ENCODE results near the gene SHANK1. TPM values are rescaled to one million over a fixed set of nuclear protein-coding genes. Genes with fewer than 3 reads are reported as not detected.
A peak's percentile ranks its signal among the peaks of the same experiment; 100 is the strongest.

The SHANK1 gene
- total and polyA plus RNA-seq, 2 of the 13 experiments (the other 11 are each of a cell fraction or from before 2014, with no cell fraction given), result not detected

DNA sequence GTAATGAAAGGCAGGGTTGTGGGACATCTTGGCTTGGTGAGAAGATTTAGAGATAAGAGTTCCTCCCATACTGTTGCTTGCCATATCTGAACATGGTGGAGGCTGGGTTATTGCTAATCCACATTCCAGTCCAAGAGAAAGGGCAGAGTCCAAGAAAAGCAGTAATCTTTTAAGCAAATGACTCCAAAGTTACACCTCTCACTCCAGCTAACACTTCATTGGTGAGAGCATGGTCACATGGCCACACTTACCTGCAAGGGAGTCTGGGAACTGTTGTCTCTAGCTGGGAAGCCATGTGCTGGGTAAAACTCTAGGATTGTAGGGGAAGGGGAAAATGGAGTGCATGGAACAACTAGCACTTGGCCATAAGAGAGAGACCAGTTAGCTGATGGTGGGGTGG lies 64.7 kb downstream of the SHANK1 start (continued):
- TF ChIP-seq CSRNP2 (CRISPR knock-in tag; conservative IDR thresholded peaks at IDR 0.05; ENCODE audit: low read depth) (no peak), PAX8 (CRISPR knock-in tag; IDR thresholded peaks at IDR 0.05; ENCODE audit: borderline replicate concordance) (no peak)

DNA sequence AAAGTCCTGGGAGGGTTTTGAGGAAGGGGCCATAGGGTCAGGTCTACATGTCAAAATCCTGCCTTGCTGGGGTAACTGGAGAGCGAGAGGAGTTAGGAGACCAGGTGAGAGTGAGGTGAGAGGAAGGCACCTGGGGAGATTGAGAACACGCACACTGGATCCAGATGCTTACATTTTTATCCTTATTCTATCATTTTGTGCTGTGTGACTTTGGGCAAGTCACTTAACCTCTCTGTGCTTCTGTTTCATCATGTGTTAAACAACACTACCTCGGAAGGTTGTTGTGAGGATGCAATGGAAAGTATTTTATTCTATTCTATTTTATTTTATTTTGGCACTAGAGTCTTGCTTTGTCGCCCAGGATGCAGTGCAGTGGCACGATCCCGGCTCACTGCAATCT lies 66.9 kb downstream of the SHANK1 start:
- in situ Hi-C loops (cut with HindIII; ENCODE audit: extremely low pct_ligation_motif_present, low pct_unique_long_range_greater_than_20kb), result no loop called here
- TF ChIP-seq LBX2 (CRISPR knock-in tag; IDR thresholded peaks at IDR 0.05; ENCODE audit: borderline replicate concordance) (no peak), ZNF746 (CRISPR knock-in tag; IDR thresholded peaks at IDR 0.05) (no peak), ZNF768 (CRISPR knock-in tag; IDR thresholded peaks at IDR 0.05) (peak; percentile 37; the same call in 1 of the 2 replicates), MYPOP (CRISPR knock-in tag; IDR thresholded peaks at IDR 0.05) (no peak)
- no peaks in the 10 kb centered on the region for H3K79me2 ChIP-seq (ENCODE audit: insufficient read depth, low read length)
- 76% methylated on average over 6 of the region's 6 CpGs for WGBS (ENCODE audit: low lambda C conversion rate)
- H2AFZ ChIP-seq (ENCODE audit: low read length), result no peak overlapping the region
- no peaks in the 10 kb centered on the region for H3K36me3 ChIP-seq (replicated peaks in 1 of 2; ENCODE audit: control insufficient read depth in 1 of 2, insufficient read depth in 2 of 2, low read length in 2 of 2)
- 0 out of 5 replicates have a peak, but pooled peaks cover 0 to 5% of the 10 kb centered on the region in 2 experiments for H3K27me3 ChIP-seq (ENCODE audit: control insufficient read depth in 1 of 2, insufficient read depth in 2 of 2, low read length in 2 of 2)
- H3K9ac ChIP-seq (ENCODE audit: insufficient read depth, low read depth, low read length), result no peak overlapping the region
- BruUV-seq (replicated peaks), result no TSS peak
- intact Hi-C loops (cut with micrococcal nuclease; ENCODE audit: unreplicated experiment), result no loop called here
- H4K20me1 ChIP-seq (ENCODE audit: insufficient read depth, low read length), result no peaks in the 10 kb centered on the region
- H3K27ac ChIP-seq (ENCODE audit: extremely low read length, insufficient read depth, low read length), result no peak overlapping the region
- CTCF ChIA-PET (ENCODE audit: low intra/inter-chr PET ratio, low total read pairs), result no interaction called here
- no peak overlapping the region for H3K4me2 ChIP-seq (ENCODE audit: low read depth, low read length)
- H3K9me3 ChIP-seq (ENCODE audit: low read length), result peaks cover 3% of the 10 kb centered on the region; the same call in 1 of the 2 replicates
- H3K4me3 ChIP-seq (replicated peaks in 1 of 3; ENCODE audit: insufficient read depth in 1 of 3, low read depth in 2 of 3, low read length in 3 of 3), result no peak overlapping the region
- no peaks in the 10 kb centered on the region for H3K4me1 ChIP-seq (ENCODE audit: insufficient read depth, low read length)
- POLR2A ChIA-PET, result no interaction called here
- FAIRE-seq, result no peak
- ATAC-seq, result no peak
- no peak for DNase-seq (ENCODE audit: low spot score)

Measured in HepG2 (cell line).